ENCODE data around the gene NMBR.
"Not testable (repeated sequence)": the region's sequence is repeated elsewhere in the genome, so short reads cannot be mapped to it uniquely, and the experiment has no call there.

The NMBR gene

GRCh38 chr6:142051404-142051803, 95.5 kb downstream of the NMBR start:
- DNase-seq, result no peak

GRCh38 chr6:142048593-142048980, 98.3 kb downstream of the NMBR start:
- no peak for DNase-seq

- DNase-seq, result no peak
These were observed 98.9 kb downstream of the NMBR start for GRCh38 chr6:142047934-142048592.

- DNase-seq, result no peak
These were observed 101.3 kb downstream of the NMBR start for GRCh38 chr6:142045380-142046278.

GRCh38 chr6:142035890-142036289, 111.0 kb downstream of the NMBR start:
- no peak for DNase-seq

GRCh38 chr6:142031035-142031434, 115.9 kb downstream of the NMBR start:
- no peak for DNase-seq

- no peak for DNase-seq
These were observed 116.8 kb downstream of the NMBR start for GRCh38 chr6:142030115-142030619.

GRCh38 chr6:142028527-142028926, 118.4 kb downstream of the NMBR start:
- no peak for DNase-seq

GRCh38 chr6:142027804-142028203, 119.1 kb downstream of the NMBR start:
- DNase-seq, result not testable (repeated sequence)

- no peak for DNase-seq
These were observed 119.8 kb downstream of the NMBR start for GRCh38 chr6:142027074-142027473.

GRCh38 chr6:142026471-142026870, 120.5 kb downstream of the NMBR start:
- no peak for DNase-seq

Data from GDM1 (cell line).